GM23248 (cell line): ENCODE measurements around the gene MUC16. TPM values are rescaled to one million over a fixed set of nuclear protein-coding genes. Genes with fewer than 3 reads are reported as not detected.

ENCODE experiments used
- DNase-seq: peaks from one replicate; pipeline ENCODE4 v3.0.0-alpha.2; 2015
- H2AFZ ChIP-seq: fragments of 200-600 bp; sonication (generic); 2 replicates; pipeline ENCODE4 v1.6.1; 2016; ENCODE audit warnings: antibody characterized with exemption
- H3F3A ChIP-seq: fragments of 200-600 bp; sonication (generic); 2 replicates; pipeline ENCODE4 v1.6.1; 2016; ENCODE audit warnings: mild to moderate bottlenecking, antibody characterized with exemption, mixed run types; ENCODE audit not compliant: insufficient read depth
- H3K27ac ChIP-seq: fragments of 200-600 bp; sonication (generic); 2 replicates; pipeline ENCODE4 v1.5.1; 2016; ENCODE audit warnings: mild to moderate bottlenecking
- H3K27me3 ChIP-seq: fragments of 200-600 bp; sonication (generic); replicated peaks from 2 replicates; pipeline ENCODE4 v1.6.1; 2016; ENCODE audit warnings: mild to moderate bottlenecking; ENCODE audit not compliant: insufficient read depth
- H3K36me3 ChIP-seq: fragments of 200-600 bp; sonication (generic); 2 replicates; pipeline ENCODE4 v1.6.1; 2016; ENCODE audit warnings: low read depth, mild to moderate bottlenecking
- H3K4me1 ChIP-seq: fragments of 200-600 bp; sonication (generic); 2 replicates; pipeline ENCODE4 v1.6.1; 2016; ENCODE audit warnings: mild to moderate bottlenecking; ENCODE audit not compliant: insufficient read depth
- H3K4me2 ChIP-seq: fragments of 200-600 bp; sonication (generic); one replicate; pipeline ENCODE4 v1.6.1; 2016; ENCODE audit warnings: mild to moderate bottlenecking; ENCODE audit not compliant: unreplicated experiment
- H3K4me3 ChIP-seq: fragments of 200-600 bp; sonication (generic); 2 replicates; pipeline ENCODE4 v1.5.1; 2016; ENCODE audit warnings: mild to moderate bottlenecking
- H3K79me2 ChIP-seq: fragments of 200-600 bp; sonication (generic); 2 replicates; pipeline ENCODE4 v1.6.1; 2016; ENCODE audit warnings: mild to moderate bottlenecking; ENCODE audit not compliant: insufficient read depth
- H3K9ac ChIP-seq: fragments of 200-600 bp; sonication (generic); 2 replicates; pipeline ENCODE4 v1.6.1; 2016; ENCODE audit warnings: mild to moderate bottlenecking
- H3K9me2 ChIP-seq: fragments of 200-600 bp; sonication (generic); 2 replicates; pipeline ENCODE4 v1.6.1; 2016; ENCODE audit warnings: mixed run types, mild to moderate bottlenecking, moderate library complexity; ENCODE audit not compliant: insufficient read depth
- H3K9me3 ChIP-seq: fragments of 200-600 bp; sonication (generic); one replicate; pipeline ENCODE4 v1.6.1; 2017; ENCODE audit warnings: low read depth
- H4K20me1 ChIP-seq: fragments of 200-600 bp; sonication (generic); 2 replicates; pipeline ENCODE4 v1.6.0; 2016; ENCODE audit not compliant: insufficient read depth
- EZH2 ChIP-seq: fragments of 200-600 bp; sonication (generic); IDR thresholded peaks from 2 replicates; pipeline ENCODE4 v1.6.1; 2018; ENCODE audit warnings: antibody characterized with exemption, mild to moderate bottlenecking; ENCODE audit not compliant: insufficient read depth, poor library complexity, severe bottlenecking
- EZH2phosphoT487 ChIP-seq: fragments of 200-600 bp; sonication (generic); IDR thresholded peaks from 2 replicates; pipeline ENCODE4 v1.6.1; 2018; ENCODE audit warnings: antibody characterized with exemption, moderate library complexity, mild to moderate bottlenecking, low read depth; ENCODE audit not compliant: insufficient read depth
- WGBS, 2 experiments: methylation state at CpG; one replicate each; pipeline ENCODE4 v1.1.6; 2015 to 2017; ENCODE audit warnings: low lambda C conversion rate in 2 of 2, low coverage in 1 of 2; ENCODE audit errors: missing lambda C conversion rate in 2 of 2; 5-methylcytosine and 5-hydroxymethylcytosine counted together
- in situ Hi-C: fragments of 300-500 bp; cut with MboI; formaldehyde crosslinking; loops from 2 replicates; pipeline ENCODE4 v1.15.0; 2020
- polyA plus RNA-seq: library from polyadenylated mRNA; unstranded; fragments of >200 nt; fragmentation: Nextera tagmentation; extraction: Ambion mirVana; gene quantifications from 2 replicates; pipeline ENCODE4 v1.2.1, GENCODE V29; 2016
- total RNA-seq: library from RNA; depleted of rRNA; stranded (reverse); fragments of >200 nt; shearing (Covaris generic); gene quantifications from 2 replicates; pipeline ENCODE4 v1.2.3, GENCODE V29; 2014

Gene MUC16
- total and polyA plus RNA-seq, 2 experiments from 2014 or later, result not detected

DNA sequence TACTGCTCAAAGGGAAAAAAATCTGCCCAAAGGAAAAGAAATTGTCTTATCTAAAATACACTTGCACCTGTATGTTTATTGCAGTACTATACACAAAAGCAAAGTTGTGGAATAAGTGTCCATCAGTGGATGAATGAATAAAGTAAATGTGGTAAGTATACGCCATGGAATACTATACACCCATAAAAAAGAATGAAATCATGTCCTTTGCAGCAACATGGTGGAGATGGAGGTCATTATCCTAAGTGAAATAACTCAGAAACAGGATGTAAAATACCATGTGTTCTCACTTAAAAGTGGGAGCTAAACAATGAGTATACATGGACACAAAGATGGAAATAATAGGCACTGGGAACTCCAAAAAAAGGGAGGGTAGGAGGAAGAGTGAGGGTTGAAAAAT is 3.8 kb upstream of the MUC16 start:
- Histone ChIP-seq H3K36me3 (no peaks in the 10 kb centered on the region), H3K4me3 (no peak overlapping the region), H3K4me2 (no peak overlapping the region), H2AFZ (no peak overlapping the region), H3F3A (no peaks in the 10 kb centered on the region), H3K27ac (no peak overlapping the region), H3K4me1 (no peaks in the 10 kb centered on the region), H3K9me3 (no peaks in the 10 kb centered on the region), H3K9me2 (no peaks in the 10 kb centered on the region), H3K9ac (no peak overlapping the region), H3K79me2 (no peaks in the 10 kb centered on the region), H3K27me3 (no peaks in the 10 kb centered on the region), H4K20me1 (no peaks in the 10 kb centered on the region)
- 44 to 46% methylated on average over 1 of the region's 1 CpG for WGBS, 2 experiments
- DNase-seq, result no peak
- in situ Hi-C loops, result no loop called here
- no peak for TF ChIP-seq EZH2phosphoT487
- TF ChIP-seq EZH2, result no peak

DNA sequence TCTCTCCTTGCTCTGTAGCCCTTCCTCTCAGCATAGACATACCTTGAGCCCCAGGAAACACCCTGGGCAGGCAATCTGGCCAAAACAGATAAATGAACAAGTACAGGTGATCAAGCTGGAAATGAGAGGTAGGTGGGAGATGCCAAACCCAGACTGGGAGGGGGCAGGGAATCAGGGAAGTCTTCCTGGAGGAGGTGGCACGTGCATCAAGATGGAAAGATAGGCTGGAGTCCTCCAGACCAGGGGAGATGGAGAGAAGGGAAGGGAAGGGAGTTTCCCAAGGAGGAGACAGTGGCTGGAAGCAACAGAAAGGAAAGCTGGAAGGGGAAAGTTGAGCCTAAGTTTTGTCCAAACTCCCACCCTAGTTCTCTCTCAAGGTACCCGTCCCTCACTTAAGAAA is 1.7 kb upstream of the MUC16 start:
- no peak overlapping the region for H3K27ac ChIP-seq
- no peaks in the 10 kb centered on the region for H3F3A ChIP-seq
- H3K4me3 ChIP-seq, result no peak overlapping the region
- no peak overlapping the region for H2AFZ ChIP-seq
- H3K79me2 ChIP-seq, result no peaks in the 10 kb centered on the region
- TF ChIP-seq EZH2, result no peak
- TF ChIP-seq EZH2phosphoT487, result no peak
- WGBS, 2 experiments, result 16 to 33% methylated on average over 2 of the region's 2 CpGs
- in situ Hi-C loops, result no loop called here
- no peak for DNase-seq
- H3K9me3 ChIP-seq, result no peaks in the 10 kb centered on the region
- no peaks in the 10 kb centered on the region for H3K9me2 ChIP-seq
- no peaks in the 10 kb centered on the region for H3K36me3 ChIP-seq
- H3K27me3 ChIP-seq, result no peaks in the 10 kb centered on the region
- no peaks in the 10 kb centered on the region for H3K4me1 ChIP-seq
- no peak overlapping the region for H3K4me2 ChIP-seq
- H3K9ac ChIP-seq, result no peak overlapping the region
- H4K20me1 ChIP-seq, result no peaks in the 10 kb centered on the region

DNA sequence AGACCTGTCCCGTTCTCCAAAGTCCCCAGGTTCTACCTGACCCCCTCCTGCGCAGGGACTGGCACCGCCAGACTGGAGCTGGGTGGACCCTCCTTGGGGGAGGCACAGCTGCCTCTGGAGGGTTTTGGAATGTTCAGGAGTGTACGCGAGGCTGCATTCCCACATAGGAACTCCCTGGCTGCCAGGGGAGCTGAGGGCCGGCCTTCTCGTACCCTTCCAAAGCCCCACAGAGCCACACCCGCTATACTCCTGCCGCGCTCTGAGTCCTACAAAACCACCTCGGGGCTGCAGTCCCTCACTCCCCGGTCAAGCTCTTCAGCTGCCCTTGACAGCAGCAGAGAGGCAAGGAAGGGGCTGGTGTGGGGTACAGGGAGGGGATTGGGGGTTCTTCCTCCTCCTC is 484 bp upstream of the MUC16 start:
- no peaks in the 10 kb centered on the region for H3K4me1 ChIP-seq
- WGBS, 2 experiments, result 52% methylated on average over 11 of the region's 12 CpGs
- in situ Hi-C loops, result no loop called here
- H3F3A ChIP-seq, result no peaks in the 10 kb centered on the region
- H3K9me2 ChIP-seq, result no peaks in the 10 kb centered on the region
- H4K20me1 ChIP-seq, result no peaks in the 10 kb centered on the region
- H3K36me3 ChIP-seq, result no peaks in the 10 kb centered on the region
- no peaks in the 10 kb centered on the region for H3K27me3 ChIP-seq
- no peaks in the 10 kb centered on the region for H3K9me3 ChIP-seq
- DNase-seq, result no peak
- H3K79me2 ChIP-seq, result no peaks in the 10 kb centered on the region
- H3K4me3 ChIP-seq, result no peak overlapping the region
- H3K27ac ChIP-seq, result no peak overlapping the region
- H3K4me2 ChIP-seq, result no peak overlapping the region
- H3K9ac ChIP-seq, result no peak overlapping the region
- H2AFZ ChIP-seq, result no peak overlapping the region
- TF ChIP-seq EZH2 (no peak), EZH2phosphoT487 (no peak)

DNA sequence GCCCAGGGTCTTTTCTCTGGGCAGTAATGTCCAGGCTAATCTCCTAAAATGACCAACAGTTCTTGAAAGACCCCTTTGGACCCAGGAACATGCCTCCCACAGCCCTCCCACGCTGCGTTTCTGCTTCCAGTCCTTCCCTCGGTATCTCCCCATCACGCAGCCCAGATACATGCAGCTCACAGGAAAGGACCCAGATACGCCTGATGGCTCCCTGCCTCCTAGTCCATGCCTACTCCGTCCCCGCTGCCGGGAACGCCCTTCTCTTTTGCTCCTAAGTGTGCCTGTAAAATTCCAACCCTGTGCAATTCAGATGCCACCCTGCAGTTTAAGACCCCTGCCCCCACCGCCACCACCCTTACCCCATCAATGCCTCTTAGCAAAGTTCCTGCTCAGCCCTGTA is 778 bp downstream of the MUC16 start:
- Histone ChIP-seq H3K27ac (no peak overlapping the region), H3F3A (no peaks in the 10 kb centered on the region), H3K9me3 (no peaks in the 10 kb centered on the region), H3K36me3 (no peaks in the 10 kb centered on the region), H4K20me1 (no peaks in the 10 kb centered on the region), H3K79me2 (no peaks in the 10 kb centered on the region), H3K9ac (no peak overlapping the region), H3K9me2 (no peaks in the 10 kb centered on the region), H3K27me3 (no peaks in the 10 kb centered on the region), H3K4me3 (no peak overlapping the region), H3K4me2 (no peak overlapping the region), H3K4me1 (no peaks in the 10 kb centered on the region), H2AFZ (no peak overlapping the region)
- in situ Hi-C loops, result no loop called here
- WGBS, 2 experiments, result 33 to 38% methylated on average over 10 of the region's 10 CpGs
- no peak for TF ChIP-seq EZH2phosphoT487
- TF ChIP-seq EZH2, result no peak
- no peak for DNase-seq

DNA sequence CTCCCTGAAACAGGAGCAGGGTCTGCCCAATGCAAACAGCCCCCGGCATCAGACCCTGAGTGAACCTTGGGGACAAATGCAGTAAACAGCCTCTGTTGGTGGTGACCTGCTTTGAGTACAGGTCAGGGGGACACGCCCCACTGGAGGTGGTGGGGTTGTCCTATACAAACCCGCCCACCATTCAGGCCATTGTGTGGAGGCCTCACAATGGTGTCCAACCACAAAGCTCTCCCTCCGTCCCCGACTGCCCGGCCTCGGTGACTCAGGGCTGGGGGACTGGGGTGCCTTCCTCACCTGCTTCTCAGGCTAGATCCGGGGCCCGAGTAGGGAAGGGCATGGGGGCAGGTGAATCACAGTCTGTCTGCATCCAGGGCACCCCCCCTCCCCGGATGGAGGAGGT is 1.5 kb downstream of the MUC16 start:
- Histone ChIP-seq H3F3A (no peaks in the 10 kb centered on the region), H2AFZ (no peak overlapping the region), H3K4me3 (no peak overlapping the region), H3K9ac (no peak overlapping the region), H3K9me3 (no peaks in the 10 kb centered on the region), H3K27me3 (no peaks in the 10 kb centered on the region), H3K36me3 (no peaks in the 10 kb centered on the region), H3K4me2 (no peak overlapping the region), H4K20me1 (no peaks in the 10 kb centered on the region), H3K4me1 (no peaks in the 10 kb centered on the region), H3K9me2 (no peaks in the 10 kb centered on the region), H3K79me2 (no peaks in the 10 kb centered on the region), H3K27ac (no peak overlapping the region)
- TF ChIP-seq EZH2phosphoT487 (no peak), EZH2 (no peak)
- in situ Hi-C loops, result no loop called here
- no peak for DNase-seq
- WGBS, 2 experiments, result 30 to 31% methylated on average over 8 to 10 of the region's 10 CpGs
